Erythroblast (primary cell): ENCODE measurements around the gene RANBP9.

Experiments used
- DNase-seq, 2 experiments: peaks; one replicate each; lab custom pipeline; 2025; lab: John Stamatoyannopoulos, UW
- GATA1 ChIP-seq: IDR thresholded peaks from 2 replicates; pipeline ENCODE4 v1.6.1; 2011; ENCODE audit warnings: low read depth, mild to moderate bottlenecking, control low read depth, low read length, moderate library complexity
- POLR2A ChIP-seq: IDR thresholded peaks from 2 replicates; pipeline ENCODE4 v1.6.1; 2011; ENCODE audit warnings: mild to moderate bottlenecking, low read length

Gene RANBP9

DNA sequence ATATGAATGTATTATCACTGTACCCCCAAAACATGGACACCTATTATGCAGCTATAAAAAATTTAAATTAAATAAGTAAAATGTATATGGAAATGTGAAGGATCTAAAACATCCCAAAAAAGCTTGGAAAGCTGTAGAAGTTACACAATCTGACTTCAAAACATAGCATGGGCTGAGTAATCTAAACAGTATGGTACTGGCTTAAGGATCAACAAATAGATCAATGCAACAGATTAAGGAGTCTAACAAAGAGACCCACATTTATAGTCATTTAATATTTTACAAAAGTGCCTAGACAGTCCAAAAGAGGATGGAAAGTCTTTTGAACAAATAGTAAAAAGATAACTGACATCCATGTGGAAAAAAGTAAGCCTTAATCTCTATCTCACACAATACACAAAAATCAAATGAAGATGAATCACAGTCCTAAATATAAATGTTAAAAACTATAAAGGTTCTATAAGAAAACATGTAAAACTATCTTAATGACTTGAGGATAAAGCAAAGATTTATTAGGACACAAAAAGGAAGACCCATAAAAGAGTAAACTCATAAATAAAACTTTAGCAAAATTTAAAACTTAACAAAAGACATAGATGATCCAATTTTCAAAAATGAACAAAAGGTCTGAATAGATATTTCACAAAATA lies 46.8 kb downstream of the RANBP9 start:
- no peak for DNase-seq
- TF ChIP-seq POLR2A (no peak), GATA1 (no peak)

DNA sequence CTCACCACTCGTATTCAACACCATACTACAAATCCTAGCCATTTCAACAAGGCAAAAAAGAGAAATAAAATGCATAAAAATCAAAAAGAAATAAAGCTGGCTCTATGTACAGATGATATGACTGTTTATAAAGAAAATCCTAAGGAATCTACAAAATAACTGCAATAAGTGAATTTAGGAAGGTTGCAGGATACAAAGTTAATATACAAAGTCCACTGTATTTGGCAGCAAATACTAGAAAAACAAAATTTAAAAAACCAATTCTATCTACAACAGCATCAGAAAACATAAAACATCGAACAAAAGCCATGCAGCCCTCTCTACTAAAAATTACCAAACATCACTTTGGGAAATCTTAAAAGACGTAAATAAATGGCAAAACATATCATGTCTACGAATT lies 47.6 kb downstream of the RANBP9 start:
- TF ChIP-seq GATA1 (no peak), POLR2A (no peak)
- no peak for DNase-seq

DNA sequence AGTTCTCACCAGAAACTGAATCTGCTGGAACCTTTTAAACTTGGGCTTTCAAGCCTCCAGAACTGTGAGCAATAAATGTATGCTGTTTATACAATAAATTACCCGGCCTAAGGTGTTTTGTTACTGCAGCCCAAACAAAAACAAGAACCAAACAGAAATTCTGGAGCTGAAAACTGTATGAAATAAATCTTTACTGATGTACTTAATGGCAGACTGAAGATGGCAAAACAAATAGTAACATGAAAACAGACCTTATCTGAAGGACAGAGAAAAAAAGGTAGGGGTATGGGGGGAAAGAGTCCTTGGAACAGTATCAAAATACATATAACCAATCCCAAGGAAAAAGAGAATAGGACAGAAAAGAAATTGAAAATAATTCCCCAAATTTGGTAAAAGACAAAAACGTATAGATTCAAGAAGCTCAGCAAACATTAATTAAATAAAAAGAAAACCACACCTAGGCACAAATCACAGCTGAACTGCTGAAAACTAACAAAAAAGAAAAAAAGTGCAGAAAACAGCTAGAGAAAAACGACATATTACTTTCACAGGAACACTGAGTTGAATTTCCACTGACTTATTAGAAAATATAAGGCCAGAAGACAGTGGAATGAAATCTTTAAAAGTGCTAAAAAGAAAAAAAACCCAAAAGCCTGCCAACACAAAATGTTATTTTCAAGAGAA lies 48.8 kb downstream of the RANBP9 start:
- DNase-seq, result no peak
- TF ChIP-seq GATA1 (no peak), POLR2A (no peak)

DNA sequence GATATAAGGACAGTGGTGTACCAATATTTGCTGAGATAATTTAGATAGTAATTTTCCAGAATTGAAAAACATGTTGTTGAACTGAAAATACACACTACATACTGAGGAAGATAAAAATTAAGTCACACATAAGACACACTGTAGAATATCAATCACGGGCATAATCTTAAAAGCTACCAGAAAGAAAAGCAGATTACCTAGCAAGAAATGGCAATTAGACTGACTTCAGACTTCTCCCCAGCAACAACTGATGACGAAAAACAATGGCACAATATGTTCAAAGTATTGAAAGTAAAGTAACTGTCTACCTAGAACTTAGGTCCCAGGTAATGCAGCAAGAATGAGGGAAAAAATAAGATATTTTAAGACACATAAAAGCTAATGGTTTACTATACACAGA lies 50.0 kb downstream of the RANBP9 start:
- TF ChIP-seq GATA1 (no peak), POLR2A (no peak)
- no peak for DNase-seq

DNA sequence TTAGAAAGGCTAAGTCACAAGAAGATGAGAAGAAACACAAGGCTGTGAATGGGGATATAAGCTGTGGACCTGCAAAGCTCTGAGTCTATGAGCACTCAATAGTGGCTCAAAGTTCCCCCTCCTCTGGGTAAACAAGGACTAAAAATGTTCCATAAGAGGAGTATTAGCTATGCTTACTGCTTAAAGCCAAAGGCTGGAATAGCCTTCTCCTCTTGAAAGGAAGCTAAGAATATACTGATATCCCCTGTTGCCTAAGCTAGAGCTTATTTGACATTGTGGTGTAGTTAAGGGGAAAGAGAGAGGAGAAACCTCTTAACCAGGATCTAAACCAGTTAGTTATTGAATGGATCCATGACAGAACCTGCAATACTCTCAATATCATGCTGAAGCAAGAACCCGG lies 50.7 kb downstream of the RANBP9 start:
- no peak for DNase-seq
- no peak for TF ChIP-seq GATA1

DNA sequence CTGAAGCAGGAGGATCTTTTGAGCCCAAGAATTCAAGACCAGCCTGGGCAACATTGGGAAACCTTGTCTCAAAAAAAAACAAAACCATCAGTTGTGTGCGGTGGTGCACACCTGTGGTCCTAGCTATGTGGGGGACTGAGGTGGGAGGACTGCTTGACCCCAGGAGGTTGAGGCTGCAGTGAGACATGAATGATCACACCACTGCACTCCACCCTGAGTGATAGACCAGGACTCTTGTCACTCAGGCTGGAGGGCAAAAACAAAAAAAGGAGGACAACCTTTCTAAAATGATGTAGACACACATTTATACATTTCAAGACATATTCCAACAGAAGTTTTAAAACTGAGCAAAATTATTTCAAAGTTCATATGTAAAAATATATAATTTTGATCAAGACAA lies 51.4 kb downstream of the RANBP9 start:
- DNase-seq, result no peak
- no peak for TF ChIP-seq GATA1
- TF ChIP-seq POLR2A, result no peak

DNA sequence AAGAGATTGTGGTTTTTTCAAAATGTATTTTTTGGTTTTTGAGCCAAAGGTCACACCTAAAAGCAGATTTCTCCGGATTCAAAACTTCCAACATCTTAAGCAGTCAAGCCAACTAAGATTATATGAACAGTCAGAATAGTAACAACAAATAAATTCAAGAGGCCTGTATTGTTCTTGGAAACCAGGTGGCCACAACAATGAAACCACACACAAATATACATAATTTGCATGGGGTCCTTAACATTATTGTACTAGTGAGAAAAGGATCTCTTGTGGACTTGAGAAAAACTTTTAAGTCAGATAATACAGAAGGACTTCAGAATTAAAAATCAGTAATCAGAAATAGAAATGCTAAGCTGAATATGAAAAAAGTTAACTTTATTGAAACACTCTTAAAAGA lies 55.9 kb downstream of the RANBP9 start:
- no peak for DNase-seq
- TF ChIP-seq POLR2A, result no peak
- TF ChIP-seq GATA1, result no peak

DNA sequence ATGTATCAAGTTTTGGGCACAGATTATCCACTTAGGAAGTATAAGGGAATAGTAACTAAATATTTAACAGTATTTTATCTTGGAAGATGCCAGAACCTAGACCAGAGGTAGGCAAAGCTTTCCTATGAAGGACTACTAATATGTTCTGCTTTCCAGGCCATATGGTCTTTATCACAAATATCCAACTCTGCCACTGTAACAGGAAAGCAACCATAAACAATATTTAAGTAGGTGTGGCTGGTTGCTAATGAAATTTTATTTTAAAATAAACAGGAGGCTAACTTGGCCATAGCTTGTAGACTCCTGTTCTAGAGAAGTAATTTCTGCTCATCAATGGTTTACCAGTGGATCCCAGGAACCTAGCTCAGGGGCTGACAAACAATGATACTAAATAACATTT lies 57.1 kb downstream of the RANBP9 start:
- no peak for DNase-seq
- TF ChIP-seq GATA1, result no peak
- TF ChIP-seq POLR2A, result no peak

DNA sequence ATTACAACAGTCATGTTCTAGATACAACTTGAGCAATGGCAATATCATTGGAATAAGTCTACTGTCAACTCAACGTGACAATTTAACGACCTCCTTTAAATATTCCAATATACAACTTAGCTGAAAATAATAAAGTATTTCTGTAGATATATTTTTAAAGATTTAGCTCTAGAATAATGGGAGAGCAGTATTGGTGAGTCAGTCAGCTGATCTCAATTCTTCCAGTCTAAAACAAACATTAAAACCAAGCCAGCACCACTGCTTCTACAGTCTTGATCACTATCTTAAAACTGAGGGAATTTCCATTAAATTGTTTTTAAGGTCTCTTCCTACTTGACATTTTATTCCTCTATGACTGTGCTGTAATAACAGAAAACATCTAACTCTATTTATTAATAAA lies 58.3 kb downstream of the RANBP9 start:
- DNase-seq, result no peak
- TF ChIP-seq POLR2A, result no peak
- no peak for TF ChIP-seq GATA1

DNA sequence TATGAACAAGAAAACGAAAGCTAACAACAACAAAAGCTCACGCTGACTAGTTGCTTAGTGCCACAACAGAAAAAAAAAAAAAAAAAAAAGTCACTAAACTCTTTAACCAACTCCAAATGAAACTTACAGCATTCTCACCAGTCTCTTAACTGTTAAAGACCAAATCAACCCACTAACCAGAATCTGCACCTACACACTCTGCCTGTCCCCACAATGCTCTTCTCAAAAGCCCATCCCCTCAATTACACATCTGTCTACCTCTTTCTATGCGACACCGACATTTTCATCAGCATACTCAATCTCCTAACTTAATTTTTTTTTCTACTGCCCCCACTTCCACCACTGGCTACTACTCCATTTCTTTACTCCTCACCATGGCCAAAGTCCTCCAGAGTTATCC lies 62.2 kb downstream of the RANBP9 start:
- TF ChIP-seq POLR2A, result no peak
- no peak for TF ChIP-seq GATA1
- DNase-seq, result no peak

DNA sequence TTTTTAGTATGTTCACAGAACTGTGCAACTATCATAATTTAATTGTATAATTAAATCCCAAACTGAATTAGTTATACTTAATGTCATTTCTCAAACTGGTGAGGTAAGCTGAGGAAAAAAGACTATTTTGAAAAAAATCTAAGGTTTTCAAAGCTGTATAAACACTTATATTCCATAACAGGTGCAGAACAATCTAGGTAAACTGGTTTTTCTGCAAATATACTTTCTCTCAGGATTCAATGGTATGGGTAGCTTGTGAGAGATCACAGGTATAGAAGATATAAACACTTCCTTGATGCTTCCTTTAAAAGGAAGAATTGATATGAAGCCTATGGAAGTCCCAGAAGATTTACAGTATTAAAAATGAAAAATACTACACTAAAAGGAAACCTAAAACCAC lies 62.8 kb downstream of the RANBP9 start:
- no peak for TF ChIP-seq GATA1
- no peak for TF ChIP-seq POLR2A
- no peak for DNase-seq

DNA sequence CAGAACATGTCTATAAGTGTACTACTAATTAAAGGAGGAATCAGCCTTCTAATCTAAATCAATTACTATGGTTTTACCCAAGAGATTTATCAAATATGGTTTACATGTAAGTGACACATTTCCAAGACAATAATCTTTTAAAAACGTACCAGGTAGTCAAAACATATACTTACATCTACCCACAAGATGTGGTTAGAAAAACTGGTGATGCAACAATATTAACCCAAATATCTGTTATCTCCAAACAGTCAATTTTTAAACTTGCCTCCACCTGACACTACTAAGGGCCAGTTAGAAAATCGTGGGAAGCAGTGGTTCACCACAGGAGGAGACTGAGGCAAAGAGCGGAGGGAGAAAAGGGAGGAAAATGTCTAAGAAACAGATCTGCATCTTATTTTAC lies 68.5 kb downstream of the RANBP9 start:
- no peak for DNase-seq
- TF ChIP-seq POLR2A (no peak), GATA1 (no peak)

DNA sequence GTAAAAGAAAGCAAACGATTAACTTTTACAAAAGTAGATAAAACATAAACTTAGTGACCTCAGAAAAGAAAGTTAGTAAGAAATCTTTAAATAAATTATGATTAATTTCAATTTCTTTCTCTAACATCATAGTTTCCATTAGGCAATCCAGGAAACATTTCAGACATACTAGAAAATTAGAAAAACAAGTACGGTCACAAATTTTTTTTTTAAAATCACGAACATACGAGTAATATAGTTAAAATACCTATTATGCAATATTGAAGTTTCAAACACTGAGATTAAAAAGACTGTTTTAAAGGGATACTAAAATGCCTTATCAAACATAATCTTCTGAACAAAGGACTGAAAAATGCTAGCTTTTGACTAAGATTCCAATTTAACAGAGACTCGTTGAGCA lies 70.3 kb downstream of the RANBP9 start:
- no peak for DNase-seq

DNA sequence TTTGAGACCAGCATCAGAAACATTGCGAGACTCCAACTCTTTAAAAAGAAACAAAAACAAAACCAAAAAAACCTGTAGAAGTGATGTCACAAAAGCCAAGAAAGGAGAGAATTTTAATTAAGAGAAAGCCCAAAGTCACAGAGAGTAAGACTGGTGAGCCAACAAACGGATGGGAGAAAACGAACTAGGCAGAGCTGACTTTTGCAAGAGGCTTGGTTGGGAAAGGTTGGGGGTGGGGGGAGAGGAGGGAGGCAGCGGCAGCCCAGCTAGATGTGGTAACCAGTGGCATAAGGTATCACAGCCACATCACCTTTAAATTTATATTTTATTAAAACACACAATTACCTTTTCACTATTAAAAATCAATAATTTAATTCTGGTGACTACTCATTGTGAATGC lies 73.0 kb downstream of the RANBP9 start:
- DNase-seq, result no peak
- TF ChIP-seq POLR2A, result no peak
- no peak for TF ChIP-seq GATA1

More for the DNA sequence above, 70.3 kb downstream of the RANBP9 start:
- no peak for TF ChIP-seq GATA1
- no peak for TF ChIP-seq POLR2A

DNA sequence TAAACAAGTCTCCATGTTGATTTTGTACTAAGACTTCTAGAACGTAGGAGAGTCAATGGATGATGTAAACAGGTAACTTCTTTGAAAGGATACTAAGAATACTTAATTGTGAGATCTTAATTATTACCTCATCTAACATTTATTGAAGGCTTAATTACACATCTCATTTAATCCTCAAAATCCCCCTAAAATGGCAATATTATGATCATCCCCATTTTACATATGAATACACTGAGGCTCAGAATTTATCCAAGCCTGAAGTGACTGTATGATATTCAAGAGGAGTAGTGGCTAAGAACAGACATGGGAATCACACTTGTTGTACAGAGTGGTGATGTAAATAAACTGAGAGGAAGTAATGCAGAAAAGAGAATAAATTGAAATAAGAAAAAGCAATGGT lies 73.6 kb downstream of the RANBP9 start:
- no peak for DNase-seq
- TF ChIP-seq POLR2A, result no peak
- TF ChIP-seq GATA1, result no peak
